AG09309 (cell line): ENCODE data around the gene CDH4.

ENCODE experiments used
- DNase-seq: peaks from one replicate; pipeline ENCODE4 v3.0.0-alpha.2; 2010; ENCODE audit warnings: low read depth
- H3K4me3 ChIP-seq: 2 replicates; pipeline ENCODE4 v1.5.1; 2011; ENCODE audit warnings: mild to moderate bottlenecking, low read depth, low read length, moderate library complexity; ENCODE audit not compliant: control insufficient read depth
- TF ChIP-seq, protein P1 (sequence below): IDR thresholded peaks from 2 replicates; pipeline ENCODE4 v1.5.1; 2011; ENCODE audit warnings: mild to moderate bottlenecking, low read depth, low read length, inconsistent platforms; ENCODE audit not compliant: insufficient read depth, control insufficient read depth; ENCODE audit errors: missing control alignments

The CDH4 gene

DNA sequence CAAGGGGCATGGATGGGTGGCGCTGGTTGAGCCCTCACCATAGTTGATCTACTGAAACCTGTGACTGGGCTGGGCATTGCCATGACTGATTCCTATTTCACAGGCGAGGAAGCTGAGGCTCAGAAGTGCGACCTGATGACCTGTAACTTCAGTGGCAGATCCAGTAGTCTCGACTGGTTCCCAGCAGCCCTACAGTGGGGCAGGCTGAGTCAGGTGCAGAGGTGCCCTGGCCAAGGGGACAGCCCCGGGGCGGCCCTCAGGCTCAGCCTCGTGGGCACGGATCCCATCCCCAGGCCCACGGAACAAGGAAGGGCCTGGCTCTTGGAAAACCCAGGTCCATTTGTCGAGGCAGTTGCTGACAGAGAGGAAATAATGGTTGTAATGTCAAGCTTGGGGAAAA lies 283.0 kb downstream of the CDH4 start:
- TF ChIP-seq, protein P1, sequence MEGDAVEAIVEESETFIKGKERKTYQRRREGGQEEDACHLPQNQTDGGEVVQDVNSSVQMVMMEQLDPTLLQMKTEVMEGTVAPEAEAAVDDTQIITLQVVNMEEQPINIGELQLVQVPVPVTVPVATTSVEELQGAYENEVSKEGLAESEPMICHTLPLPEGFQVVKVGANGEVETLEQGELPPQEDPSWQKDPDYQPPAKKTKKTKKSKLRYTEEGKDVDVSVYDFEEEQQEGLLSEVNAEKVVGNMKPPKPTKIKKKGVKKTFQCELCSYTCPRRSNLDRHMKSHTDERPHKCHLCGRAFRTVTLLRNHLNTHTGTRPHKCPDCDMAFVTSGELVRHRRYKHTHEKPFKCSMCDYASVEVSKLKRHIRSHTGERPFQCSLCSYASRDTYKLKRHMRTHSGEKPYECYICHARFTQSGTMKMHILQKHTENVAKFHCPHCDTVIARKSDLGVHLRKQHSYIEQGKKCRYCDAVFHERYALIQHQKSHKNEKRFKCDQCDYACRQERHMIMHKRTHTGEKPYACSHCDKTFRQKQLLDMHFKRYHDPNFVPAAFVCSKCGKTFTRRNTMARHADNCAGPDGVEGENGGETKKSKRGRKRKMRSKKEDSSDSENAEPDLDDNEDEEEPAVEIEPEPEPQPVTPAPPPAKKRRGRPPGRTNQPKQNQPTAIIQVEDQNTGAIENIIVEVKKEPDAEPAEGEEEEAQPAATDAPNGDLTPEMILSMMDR: no peak
- no peak for DNase-seq
- H3K4me3 ChIP-seq: no peak overlapping the region

DNA sequence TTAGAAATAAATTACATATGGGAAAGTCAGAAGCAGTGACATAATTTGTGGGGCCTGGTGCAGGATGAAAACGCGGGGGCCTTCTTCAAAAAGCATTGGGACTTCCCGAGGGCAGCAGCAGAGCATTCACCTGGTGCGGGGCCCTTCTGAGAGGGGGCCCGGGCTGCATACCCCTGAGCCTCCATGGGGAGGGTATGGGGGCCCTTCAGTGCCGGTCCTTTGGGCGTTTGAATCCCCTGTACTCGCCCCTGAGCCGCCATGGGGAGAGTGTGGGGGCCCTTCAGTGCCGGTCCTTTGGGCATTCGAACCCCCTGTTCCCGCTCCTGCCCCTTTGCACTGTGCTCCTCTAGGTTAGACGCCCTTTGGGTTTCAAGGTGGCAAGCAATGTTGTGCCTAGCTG lies 283.5 kb downstream of the CDH4 start:
- H3K4me3 ChIP-seq: no peak overlapping the region
- DNase-seq: no peak
- TF ChIP-seq, protein P1: no peak

DNA sequence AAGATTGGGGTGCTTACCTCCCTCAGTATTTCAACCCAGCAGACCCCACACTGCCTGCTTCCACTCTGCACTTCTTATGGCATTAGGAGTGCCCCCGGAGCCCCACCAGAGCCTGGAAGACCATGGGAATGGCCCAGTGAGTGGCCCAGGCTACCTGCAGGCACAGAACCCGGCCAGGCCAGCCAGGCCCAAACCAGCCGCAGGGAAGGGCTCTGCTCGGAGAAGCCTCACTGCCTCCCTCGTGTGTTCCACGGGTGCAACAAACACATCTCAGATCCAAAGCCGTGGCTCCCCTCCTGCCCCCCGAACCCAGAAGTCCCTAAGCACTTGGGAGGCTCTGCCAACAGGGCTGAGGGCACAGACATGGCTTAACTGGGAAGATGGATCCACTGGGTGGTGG lies 283.9 kb downstream of the CDH4 start:
- H3K4me3 ChIP-seq: no peak overlapping the region
- TF ChIP-seq, protein P1: no peak
- DNase-seq: no peak

DNA sequence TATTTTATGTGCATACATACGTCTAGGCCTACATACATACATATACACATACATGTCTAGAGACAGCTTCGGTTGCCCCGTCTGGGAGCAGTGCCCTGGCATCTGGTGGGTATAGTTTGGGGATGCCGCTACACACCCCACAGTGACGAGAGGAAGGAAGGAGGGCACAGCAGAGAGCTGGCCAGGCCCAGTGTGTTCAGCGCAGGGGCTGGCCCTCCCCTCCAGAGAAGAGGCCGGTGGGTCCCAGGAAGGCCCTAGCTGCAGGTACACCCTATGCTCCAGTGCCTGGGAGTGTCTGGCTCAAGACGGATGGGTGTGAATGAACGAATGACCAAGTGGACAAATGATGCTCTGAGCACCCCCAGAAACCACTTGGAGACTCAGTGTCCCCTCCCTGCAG lies 284.6 kb downstream of the CDH4 start:
- no peak overlapping the region for H3K4me3 ChIP-seq
- no peak for DNase-seq
- TF ChIP-seq, protein P1: no peak

DNA sequence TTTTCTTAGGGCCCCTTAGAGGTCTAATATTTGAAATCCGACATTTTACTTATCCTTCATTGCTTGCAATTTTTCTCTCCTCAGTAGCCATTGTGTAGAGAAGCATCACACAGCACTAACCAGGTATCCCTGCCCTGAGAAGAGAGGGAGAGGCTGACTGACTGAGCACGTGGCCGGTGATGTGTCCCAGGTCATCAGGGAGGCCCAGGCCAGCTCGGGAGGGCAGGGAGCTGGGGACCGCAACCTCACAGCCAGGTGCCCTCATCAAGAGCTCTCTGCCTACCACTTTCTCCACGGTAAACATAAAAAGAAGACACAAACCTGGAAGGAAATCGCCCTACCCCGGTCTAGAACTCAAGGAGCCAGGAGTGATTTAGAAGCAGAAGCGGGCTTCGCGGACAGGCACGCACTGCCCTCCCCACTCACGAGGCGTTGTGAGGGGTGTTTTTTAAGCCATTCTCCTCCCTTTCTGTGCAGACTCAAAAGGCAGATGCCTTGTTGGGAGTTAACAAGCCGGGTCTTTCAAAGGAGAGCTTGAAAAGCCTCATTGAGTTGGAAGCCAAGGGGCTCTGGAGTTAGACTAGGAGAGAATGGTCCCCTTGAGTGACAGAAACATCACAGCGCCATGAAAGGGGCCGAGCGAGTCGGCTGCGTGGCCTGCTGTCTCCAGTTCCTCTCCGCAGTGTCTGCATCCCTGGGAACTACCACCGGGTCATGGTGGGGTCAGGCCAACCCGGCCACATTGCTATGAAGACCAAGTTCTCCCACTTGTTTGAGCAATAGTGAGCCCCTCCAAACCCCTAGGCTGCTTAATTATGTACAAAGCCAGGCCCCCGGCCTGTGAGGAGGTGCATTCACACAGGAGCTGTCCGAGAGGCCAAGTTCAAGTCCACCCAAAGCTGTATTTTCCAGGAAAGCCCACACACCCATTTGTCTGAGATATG lies 285.4 kb downstream of the CDH4 start:
- TF ChIP-seq, protein P1: no peak
- no peak for DNase-seq
- H3K4me3 ChIP-seq: no peak overlapping the region

DNA sequence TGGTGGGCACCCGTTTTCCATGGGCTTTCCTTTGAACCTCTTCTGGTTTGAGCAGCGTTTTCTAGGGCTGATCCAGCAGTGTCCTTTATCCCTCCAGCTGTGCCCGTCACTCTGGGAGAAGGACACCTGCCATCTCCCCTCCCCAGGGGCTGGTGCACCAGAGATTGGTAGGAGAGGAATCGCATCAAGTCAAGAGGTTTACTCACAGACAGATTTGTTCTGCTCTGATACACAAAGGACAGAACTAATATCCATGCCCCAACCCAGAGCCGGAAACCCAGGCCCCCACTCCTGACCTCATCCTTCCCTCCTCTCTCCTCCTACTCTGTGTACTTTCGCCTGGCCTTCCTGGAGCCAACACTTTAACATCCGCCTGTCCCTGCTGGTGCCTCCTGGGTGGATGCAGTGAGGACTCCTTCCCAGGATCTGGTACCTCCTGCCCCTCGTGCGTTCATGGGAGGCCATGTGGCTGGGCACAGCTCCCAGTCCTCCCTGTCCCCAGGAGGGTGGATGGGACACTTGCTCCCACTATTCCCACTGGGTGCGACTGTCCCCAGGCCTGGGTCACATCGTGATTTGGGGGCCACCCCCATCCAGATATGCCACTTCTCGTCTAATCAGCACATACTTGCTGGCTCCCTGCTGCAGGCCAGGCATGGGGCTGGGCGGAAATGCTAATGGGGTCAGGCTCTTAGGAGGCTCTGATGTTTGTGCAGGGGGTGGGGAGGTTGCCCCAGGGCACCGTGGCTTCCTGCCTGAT lies 286.3 kb downstream of the CDH4 start:
- DNase-seq: no peak
- TF ChIP-seq, protein P1: no peak

More for the DNA sequence above, 286.3 kb downstream of the CDH4 start:
- no peak overlapping the region for H3K4me3 ChIP-seq
